Stimulated activated CD4-positive, alpha-beta T cell treated with anti-CD3 and anti-CD28 coated beads, Interleukin-4, amount 100 ng/mL, for 48 hours (primary cell): ENCODE measurements around the gene PLA2G4D.

ENCODE experiments used
- DNase-seq, 2 donors: peaks; one replicate each; pipeline ENCODE4 v3.0.0-alpha.2; 2020; ENCODE audit warnings: low read depth in 2 of 2

The PLA2G4D gene, protein sequence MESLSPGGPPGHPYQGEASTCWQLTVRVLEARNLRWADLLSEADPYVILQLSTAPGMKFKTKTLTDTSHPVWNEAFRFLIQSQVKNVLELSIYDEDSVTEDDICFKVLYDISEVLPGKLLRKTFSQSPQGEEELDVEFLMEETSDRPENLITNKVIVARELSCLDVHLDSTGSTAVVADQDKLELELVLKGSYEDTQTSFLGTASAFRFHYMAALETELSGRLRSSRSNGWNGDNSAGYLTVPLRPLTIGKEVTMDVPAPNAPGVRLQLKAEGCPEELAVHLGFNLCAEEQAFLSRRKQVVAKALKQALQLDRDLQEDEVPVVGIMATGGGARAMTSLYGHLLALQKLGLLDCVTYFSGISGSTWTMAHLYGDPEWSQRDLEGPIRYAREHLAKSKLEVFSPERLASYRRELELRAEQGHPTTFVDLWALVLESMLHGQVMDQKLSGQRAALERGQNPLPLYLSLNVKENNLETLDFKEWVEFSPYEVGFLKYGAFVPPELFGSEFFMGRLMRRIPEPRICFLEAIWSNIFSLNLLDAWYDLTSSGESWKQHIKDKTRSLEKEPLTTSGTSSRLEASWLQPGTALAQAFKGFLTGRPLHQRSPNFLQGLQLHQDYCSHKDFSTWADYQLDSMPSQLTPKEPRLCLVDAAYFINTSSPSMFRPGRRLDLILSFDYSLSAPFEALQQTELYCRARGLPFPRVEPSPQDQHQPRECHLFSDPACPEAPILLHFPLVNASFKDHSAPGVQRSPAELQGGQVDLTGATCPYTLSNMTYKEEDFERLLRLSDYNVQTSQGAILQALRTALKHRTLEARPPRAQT

DNA sequence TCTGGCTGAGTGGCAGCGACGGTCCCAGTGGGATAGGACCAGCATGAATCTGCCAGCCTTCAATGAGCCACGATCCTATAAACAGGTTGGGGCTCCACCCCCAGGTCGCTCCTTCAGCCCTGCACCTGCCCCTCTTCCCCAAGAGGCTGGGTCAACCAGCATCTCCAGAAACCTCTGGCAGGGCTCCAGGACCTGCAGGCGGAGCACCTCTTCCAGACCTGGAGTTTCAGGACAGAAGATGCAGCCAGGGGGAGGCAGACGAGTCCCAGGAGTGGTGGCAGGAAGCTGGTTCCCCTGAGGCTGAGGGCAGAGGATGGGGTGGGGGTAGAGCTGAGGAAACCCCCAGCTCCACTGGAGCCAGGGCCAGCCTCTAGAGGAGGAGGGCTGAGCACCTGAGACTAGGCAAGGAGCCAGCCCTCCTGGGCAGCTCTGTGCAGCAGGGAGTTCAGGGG lies at the start of gene PLA2G4D:
PLA2G4D (minus strand) TSS at position 51 of the 452 bp plus-strand sequence. CDS start 103 bp downstream, outside the sequence.
- no peak for DNase-seq

DNA sequence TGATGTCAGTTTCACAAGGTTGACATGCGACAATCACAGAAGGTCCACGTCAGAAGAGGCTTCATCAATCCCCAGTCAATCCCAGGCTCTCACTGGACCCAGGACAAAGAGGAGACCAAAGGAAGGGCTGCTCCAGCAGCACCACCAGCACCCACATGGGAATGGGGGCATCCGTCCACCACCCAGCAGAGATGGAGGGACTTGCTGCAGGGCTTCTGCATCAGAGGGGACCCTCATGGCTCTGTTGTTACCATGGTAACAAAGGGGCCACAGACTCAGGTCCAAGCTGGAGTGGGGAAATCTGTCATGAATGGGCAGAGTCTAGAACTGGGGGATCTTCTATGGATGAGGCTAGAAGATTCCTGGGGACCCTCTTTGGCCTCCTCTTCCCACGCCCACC lies 49.0 kb upstream of the PLA2G4D start:
- DNase-seq, result no peak

DNA sequence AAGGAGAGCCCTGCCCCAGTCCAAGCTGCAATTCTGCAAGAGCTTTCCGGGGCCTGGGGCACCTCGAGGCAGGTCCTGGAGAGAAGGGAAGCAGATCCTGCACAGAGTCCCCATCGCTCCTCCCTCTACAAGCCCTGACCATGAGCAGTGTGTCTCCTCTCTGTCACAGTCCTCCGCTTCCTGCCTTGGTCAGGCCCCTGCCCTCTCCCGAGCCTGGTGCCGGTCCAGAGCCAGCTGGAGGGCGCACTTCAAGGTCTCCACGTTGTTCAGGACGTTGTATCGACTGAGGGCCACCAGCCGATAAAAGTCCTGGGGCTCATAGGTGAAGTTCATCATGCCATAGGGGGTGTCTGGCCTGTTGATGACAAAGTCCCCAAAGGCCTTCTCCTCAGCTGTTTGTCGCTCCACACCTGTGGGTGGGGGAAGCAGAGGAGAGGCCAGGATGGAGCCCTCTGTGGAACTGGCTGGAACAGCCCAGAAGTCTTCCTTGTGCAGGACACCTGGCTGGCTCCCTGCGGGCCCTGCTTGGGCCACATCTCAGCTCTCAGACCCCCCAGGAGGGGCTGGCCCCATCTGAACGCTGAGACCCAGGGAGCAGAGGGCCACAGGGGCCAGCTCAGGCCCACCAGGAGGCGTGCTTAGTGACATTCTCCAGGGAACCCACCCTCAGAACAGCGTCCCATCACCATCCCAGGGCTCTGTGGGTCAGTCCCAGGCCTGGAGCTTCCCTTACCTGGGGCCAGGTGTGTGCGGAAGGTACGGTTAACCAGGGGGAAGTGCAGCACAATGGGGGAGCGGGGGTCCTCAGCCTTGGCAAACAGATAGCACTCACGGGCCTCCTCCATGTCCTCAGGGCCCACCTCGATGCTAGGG lies 47.7 kb upstream of the PLA2G4D start:
- DNase-seq, result no peak

DNA sequence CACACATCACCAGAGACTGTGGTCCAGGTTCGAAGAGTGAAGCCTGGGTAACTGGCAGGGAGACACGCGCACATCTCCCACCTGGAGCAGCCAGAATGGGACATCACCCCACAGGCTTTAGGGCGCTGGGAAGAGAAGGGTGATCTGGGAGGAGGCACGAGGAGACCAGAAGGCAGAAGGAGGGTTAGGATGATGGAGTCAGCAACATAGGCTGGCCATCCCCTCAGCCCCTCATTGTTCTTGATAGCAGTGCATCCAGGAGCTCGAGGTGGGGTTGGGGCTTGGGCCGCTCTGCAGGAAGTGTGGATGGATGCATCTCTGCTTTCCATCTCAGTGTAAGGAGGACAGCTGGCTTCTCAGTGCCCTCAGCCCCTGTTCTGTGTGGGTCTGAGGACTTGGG lies 46.9 kb upstream of the PLA2G4D start:
- no peak for DNase-seq

DNA sequence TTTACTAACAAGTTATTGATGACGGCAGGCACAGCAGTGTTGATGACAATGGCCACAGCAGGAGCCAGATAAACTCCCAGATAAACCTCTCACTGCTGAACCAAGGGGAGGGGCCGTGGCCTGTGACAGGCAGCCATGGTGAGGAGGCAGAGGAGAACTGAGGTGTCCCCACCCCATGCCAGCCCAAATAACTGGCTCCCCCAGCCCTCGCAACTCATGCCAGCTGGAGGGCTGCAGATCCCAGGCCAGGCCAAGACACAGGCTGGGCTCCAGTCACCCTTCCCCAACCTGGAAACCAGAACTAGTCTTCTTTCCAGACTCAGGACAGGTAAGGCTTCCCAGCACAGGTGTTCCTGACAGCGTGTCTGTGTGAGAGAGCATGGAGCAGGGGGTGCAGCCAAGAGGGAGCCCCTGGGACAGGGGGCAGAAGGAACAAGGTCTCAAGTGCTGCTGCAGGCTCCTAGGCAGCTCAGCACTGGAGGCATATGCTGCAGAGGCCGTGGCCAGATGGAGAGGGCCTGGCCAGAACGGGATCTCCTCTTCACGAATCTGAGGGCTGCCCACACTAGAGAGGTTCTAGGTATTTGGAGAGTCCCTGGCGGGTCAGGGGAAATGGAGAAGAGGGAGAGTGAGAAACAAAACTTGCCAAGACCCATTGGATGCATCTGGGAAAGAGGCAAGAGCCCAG lies 46.2 kb upstream of the PLA2G4D start:
- DNase-seq, result no peak

DNA sequence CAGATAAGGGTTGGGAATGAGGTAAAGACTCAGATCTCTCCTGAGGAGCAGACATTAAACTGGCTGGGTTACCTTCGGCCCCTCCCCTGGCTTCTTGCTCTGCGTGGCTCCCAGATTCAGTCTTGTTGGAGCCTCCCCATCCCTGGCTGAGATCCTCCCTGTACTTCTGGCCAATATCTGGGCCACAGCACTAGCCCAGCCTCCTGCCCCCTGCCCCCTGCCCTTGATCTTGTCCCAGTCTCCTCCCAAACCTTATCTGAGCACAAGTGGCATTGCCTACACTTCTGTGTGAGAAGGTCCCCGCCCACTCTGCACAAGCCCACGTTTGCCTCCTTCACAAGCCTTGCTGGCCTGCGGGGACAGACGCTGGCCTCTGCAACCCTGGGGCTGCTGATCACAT lies 45.2 kb upstream of the PLA2G4D start:
- no peak for DNase-seq

DNA sequence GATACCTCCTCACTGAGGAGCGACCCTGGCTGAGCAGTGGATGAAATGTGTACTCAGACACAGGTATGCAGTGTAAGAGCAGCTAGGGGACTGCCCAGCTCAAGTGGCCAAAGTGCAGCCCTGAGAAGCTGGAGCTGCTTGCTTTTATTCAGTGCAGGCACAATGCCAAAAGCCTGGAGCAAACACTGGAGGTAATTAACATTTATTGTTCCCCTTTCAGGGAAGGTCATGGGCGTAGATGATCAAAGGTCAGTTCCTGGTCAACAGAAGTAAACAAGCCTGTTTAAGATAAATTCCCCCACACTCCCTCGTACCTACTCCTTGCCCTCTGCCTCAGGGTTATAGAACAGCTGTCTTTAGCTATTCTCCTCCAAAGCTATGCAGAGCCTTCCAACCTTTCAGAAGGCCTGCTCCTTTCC lies 44.6 kb upstream of the PLA2G4D start:
- DNase-seq, result no peak

DNA sequence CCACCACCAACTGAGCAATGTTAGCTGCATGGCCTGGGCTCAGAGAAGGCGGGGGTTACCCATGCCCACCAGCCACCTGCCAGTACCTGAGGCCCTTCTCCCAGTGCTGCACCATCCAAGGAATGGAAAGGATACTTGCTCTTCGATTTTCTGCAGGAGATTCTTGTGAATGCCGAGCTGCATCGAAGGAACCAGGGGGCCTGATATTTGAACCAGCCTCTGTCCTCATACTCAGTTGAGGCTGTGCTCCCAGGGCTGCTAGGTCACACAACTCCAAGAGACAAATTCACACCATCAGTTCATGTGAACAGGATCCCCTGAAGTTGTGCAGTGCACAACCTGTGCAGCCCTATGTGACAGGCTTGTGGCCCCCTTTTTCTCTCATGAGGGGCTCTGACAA lies 44.0 kb upstream of the PLA2G4D start:
- no peak for DNase-seq

DNA sequence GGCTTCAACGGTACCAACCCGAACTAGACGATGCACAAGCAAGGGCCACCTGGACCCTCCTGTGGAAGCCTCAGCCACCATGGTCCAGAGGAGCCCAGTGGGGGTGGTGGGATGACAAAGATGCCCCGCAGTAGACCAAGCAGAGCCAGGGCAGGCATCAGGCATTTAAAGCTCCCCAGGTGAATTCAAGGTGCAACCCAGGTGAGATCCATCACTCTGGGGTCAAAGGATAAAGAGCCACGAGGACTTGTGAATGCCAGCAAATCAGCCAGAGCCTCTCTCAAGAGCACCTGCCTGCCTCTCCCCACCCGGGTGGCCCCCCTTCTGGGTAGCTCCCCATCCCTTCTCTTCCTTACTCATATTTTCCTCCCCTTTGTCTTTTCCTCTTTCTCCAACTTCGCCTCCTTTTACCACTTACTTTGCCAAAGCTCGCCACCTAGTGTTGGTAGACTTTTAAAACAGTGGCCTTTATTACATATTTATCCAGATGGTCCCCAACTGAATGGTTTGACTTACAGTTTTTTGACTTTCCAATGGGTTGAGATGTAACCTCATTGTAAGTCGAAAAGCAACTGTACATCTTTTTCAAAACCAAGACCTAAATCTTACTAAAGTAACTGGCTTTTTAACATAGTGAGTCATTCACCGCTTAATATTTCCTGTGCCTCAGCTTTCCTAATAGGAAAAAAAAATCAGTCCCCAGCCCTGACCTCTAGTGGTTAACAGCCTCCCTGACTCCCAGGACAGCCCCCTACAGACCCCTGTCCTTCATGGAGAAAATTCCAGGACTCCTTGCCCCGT lies 43.3 kb upstream of the PLA2G4D start:
- DNase-seq, result no peak

DNA sequence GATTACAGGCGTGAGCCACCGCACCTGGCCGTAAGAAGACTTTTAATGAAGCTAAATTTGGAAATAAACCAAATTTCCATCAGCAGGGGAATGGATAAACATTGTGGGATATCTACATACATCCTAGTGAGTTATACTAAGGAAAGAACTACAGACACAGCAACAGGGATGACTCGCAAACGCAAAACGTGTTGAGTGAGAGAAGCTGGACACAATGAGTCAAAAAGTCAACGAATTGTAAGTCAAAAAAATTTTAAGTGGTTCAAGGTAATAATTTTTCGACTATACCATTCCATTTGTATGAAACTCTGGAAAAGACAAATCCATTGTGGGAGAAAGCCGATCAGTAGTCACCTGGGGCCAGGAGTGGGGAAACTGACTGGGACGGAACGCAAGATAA lies 42.2 kb upstream of the PLA2G4D start:
- DNase-seq, result no peak

DNA sequence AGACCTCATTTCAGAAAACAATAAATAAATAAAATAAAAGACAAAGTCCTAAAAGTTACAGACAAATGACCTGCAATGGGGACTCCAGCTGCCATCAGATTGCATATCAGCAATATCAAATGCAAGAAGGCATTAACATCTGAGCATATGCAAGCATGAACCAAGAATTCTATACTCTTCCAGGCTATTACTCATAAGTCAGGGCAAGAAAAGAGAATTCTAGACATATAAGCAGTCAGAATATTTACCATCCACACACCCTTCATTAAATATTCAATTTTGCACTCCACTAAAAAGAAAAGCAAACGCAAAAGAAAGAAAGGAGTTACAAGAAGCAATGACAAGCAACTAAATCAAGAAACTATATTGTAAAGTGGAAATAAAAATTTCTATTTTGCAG lies 41.0 kb upstream of the PLA2G4D start:
- DNase-seq, result no peak

DNA sequence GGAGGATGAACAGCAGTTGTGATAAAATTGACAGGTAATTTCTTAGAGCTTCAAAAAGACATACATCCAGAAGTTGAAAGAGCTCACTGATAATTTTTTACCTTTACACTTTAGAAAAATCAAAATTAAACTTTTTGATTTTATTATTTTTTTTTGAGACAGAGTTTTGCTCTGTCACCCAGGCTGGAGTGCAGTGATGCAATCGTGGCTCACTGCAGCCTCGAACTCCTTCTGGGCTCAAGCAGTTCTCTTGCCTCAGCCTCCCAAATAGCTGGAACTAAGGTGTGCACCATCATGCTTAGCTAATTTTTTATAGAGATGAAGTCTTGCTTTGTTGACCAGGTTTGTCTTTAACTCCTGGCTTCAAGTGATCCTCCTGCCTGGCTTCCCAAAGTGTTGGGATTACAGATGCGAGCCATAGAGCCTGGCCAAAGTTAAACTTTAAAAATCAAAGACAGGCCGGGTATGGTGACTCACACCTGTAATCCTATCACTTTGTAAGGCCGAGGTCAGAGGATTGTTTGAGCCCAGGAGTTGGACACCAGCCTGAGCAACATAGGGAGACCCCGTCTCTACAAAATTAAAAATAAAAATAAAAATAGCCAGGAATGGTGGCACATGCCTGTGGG lies 40.4 kb upstream of the PLA2G4D start:
- no peak for DNase-seq

DNA sequence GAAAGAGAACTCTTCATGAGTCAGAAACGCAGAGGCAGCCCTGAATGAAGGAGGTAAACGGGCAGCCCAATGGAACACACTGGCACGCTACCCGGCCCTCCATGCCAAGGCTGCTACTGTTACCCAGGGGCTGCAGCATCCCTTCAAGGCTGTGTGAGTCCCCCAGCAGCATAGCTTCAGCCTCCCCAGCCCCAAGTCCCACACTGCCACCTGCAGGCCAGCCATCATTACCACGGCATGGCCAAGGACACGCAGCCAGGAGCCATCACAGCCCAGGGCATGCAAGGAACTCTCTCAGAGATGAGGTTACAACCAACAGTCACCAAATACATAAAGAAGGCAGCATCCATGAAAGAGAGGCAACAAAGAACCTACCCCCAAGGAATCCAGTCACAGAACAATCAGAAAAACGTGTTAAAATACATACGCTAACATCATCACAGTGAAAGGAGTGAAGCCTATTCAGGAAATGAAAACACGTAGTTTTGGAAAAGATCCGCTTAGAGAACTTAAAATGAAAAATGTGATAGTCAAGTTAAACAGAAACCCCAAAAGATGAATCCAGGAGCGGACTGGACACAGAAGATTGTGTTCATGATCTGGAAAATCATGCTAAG lies 39.6 kb upstream of the PLA2G4D start:
- peak; percentile 52 to 72 for DNase-seq

DNA sequence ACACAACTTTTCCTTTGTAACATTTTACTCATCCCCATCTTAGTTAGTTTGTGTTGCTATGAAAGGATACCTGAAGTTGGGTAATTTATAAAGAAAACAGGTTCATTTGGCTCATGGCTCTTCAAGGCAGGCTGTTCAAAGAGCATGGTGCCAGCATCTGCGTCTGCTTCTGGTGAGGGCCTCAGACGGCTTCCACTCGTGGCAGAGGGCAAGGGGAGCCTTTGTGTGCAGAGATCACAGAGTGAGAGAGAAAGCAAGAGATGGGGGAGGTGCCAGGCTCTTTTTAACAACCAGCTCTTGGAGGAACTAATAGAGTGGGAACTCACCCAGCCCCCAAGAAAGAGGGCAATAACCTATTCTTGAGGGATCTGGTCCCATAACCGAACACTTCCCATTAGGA lies 39.0 kb upstream of the PLA2G4D start:
- no peak for DNase-seq

DNA sequence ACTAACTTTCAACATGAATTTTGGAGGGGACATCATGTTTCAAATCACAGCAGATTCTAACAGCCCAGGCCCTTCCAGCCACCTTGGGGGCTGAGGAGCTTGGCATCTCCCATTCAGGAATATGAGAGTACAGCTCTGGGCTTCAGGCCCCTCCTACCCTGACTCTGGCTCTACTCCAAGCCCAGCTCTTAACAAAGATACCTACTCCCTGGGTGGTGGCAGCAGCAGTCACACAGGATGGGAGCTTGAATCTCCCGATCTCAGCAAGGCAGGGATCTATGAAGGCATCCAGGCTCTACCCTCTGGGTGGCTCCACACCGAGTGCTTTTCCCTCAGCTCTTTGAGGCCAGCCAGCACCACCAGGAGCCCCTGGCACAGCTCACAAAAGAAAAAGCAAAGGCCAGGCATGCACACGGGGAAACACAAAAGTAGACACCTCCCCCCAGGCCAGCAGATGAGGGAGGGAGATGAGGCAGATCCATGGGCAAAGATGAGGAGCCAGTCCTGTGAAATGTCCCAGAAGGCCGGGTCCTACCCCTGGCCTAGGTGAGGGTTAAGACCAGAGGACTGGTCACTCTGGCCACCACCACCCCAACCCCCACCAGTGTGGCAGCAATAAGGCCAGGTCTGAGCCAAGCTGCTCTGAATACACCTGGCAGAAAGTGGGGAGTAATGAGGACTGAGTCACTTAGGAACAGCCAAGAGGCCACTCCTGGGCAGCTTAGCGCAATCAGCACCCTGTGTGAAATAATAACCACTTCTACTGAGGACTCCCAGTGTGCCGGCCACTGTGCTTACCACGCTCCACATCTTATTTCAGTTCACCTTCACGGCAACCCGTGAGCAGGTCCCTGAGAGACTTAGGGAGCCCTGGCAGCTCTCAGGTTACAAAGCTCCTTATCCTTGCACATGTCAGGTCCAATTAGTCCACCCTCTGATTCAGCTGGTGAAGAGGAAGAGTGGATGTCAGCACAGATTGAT lies 37.8 kb upstream of the PLA2G4D start:
- DNase-seq, result no peak

DNA sequence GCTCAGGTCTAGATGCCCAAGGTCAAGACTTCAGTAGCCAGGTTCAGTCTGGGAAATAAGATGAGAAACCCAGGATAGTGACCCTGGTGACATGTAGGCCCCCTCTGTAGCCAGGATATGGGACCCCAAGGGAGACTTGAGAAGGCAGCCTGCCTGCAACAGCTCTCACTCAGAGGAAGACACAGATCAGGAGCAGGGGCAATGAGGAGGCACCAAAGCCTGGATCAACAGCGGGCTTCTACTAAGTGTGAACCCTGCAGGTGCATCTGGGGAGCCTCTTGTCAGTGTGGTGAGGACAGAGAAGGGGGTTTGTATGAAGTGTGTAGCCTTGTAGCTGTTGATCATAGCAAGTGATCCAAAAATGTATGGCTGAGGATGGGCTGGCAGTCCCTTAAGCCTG lies 36.6 kb upstream of the PLA2G4D start:
- no peak for DNase-seq

DNA sequence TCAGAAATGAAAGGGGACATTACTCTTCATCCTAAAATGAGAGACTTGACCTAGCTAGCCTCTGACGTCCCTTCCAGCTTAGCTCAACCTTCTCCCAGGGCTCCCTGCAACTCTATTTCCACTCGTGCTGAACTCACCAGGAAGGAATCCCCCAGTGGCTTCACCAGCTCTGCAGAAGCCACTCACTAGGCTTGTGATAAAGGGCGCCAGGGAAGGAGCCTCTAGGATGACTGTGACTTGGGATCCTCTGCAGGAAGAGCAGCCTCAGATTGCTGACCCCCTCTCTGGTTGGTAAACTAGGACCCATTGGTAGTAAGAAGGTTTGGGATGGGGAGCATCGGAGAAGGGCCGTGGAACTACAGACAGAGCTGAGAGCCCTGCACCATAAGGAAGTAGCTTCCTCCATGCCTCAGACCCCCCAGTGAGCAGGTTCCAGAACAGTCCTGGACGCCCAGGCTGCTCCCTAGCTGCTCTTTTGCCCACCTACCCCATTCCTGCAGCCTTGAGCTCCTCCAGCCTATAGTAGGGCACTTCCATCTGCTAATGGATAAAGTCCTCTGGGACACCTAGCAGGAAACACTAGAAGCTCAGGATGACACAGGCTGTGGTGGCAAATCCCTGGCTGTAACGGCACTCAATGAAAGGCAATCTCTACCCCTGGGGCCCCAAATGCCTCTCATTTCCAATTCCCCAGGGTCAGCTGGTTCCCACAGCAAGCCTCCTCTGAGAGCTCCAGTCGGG lies 36.1 kb upstream of the PLA2G4D start:
- DNase-seq, result no peak

DNA sequence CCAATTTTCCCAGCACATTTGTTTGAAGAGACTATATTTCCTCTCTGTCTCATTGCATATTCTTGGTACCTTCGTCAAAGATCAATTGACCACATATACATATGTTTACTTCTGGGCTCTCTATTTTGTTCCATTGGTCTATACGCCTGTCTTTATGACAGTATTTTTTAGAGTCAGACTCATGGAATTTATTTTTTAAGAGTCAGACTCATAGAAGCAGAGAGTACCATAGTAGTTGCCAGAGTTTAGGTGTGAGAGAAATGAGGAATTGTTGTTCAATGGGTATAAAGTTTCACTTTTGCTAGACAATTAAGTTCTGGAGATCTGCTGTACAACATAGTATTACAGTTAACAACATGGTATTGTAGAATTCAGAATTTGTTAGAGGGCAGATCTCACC lies 35.0 kb upstream of the PLA2G4D start:
- DNase-seq, result no peak
